H1 (cell line): ENCODE measurements around the gene HPD. TPM values are rescaled to one million over a fixed set of nuclear protein-coding genes. Genes with fewer than 3 reads are reported as not detected.
A peak's percentile ranks its signal among the peaks of the same experiment; 100 is the strongest.

Source experiments
- CTCF ChIA-PET: fragments of 300-600 bp; sonication (Branson Sonifier 250); formaldehyde crosslinking; loops from one replicate; lab custom pipeline; 2021; ENCODE audit not compliant: partially characterized antibody; lab: Charles Lee
- POLR2A ChIA-PET: fragments of 300-600 bp; sonication (Branson Sonifier 250); formaldehyde crosslinking; loops from one replicate; lab custom pipeline; 2021; ENCODE audit warnings: inconsistent platforms; ENCODE audit not compliant: partially characterized antibody; lab: Charles Lee
- DNase-seq, 2 experiments: peaks; one replicate each; pipeline versions ENCODE4 v3.0.0 to v3.0.0-alpha.2; 2010 to 2022; ENCODE audit warnings: low spot score in 2 of 2, low read depth in 1 of 2, mixed read lengths in 1 of 2
- FAIRE-seq: peaks from 2 replicates; lab custom pipeline; 2011; peaks lifted over from hg19 to GRCh38; lab: Jason Lieb, UNC
- H2AFZ ChIP-seq: 2 replicates; pipeline ENCODE4 v1.8.1; 2012; ENCODE audit warnings: low read length, inconsistent platforms
- H2AK5ac ChIP-seq: 2 replicates; pipeline ENCODE4 v1.6.1; 2013; ENCODE audit warnings: low read depth, low read length
- H2BK120ac ChIP-seq: replicated peaks from 2 replicates; pipeline ENCODE3; 2013; ENCODE audit warnings: low read depth, low read length, inconsistent platforms
- H2BK12ac ChIP-seq: 2 replicates; pipeline ENCODE4 v1.6.1; 2013; ENCODE audit warnings: low read depth, low read length
- H2BK15ac ChIP-seq: 2 replicates; pipeline ENCODE4 v1.6.1; 2013; ENCODE audit warnings: low read length
- H2BK20ac ChIP-seq: 2 replicates; pipeline ENCODE4 v1.6.1; 2013; ENCODE audit warnings: low read length
- H2BK5ac ChIP-seq: 2 replicates; pipeline ENCODE4 v1.6.1; 2013; ENCODE audit warnings: low read depth, low read length
- H3K14ac ChIP-seq: 2 replicates; pipeline ENCODE4 v1.6.1; 2013; ENCODE audit warnings: inconsistent platforms; ENCODE audit not compliant: insufficient read length
- H3K18ac ChIP-seq: 2 replicates; pipeline ENCODE4 v1.6.1; 2013; ENCODE audit warnings: low read length; ENCODE audit errors: extremely low read depth
- H3K23ac ChIP-seq: 2 replicates; pipeline ENCODE4 v1.6.1; 2013; ENCODE audit warnings: inconsistent platforms; ENCODE audit not compliant: insufficient read length
- H3K23me2 ChIP-seq: 2 replicates; pipeline ENCODE4 v1.6.1; 2013; ENCODE audit warnings: low read depth, low read length
- H3K27ac ChIP-seq: 2 replicates; pipeline ENCODE4 v1.6.1; 2011; ENCODE audit warnings: low read depth, low read length, inconsistent platforms
- H3K27me3 ChIP-seq, 4 experiments: replicated peaks in 1 of 4; 1 replicate in 1 of 4; 2 replicates in 3 of 4; pipeline versions ENCODE4 v1.6.1 to v1.8.1; 2011 to 2013; ENCODE audit warnings: low read length in 3 of 4, mild to moderate bottlenecking in 3 of 4, inconsistent platforms in 2 of 4, mixed read lengths in 2 of 4, moderate library complexity in 1 of 4; ENCODE audit not compliant: control insufficient read depth in 3 of 4, insufficient read depth in 3 of 4; ENCODE audit errors: extremely low read depth in 1 of 4
- H3K36me3 ChIP-seq, 4 experiments: 2 replicates each; pipeline versions ENCODE4 v1.6.1 to v1.8.1; 2011 to 2013; ENCODE audit warnings: mild to moderate bottlenecking in 4 of 4, low read length in 3 of 4, moderate library complexity in 2 of 4, control low read depth in 1 of 4, inconsistent platforms in 1 of 4; ENCODE audit not compliant: insufficient read depth in 4 of 4, control insufficient read depth in 2 of 4
- H3K4ac ChIP-seq: replicated peaks from 2 replicates; pipeline ENCODE3; 2013; ENCODE audit warnings: low read length, low read depth, mixed read lengths, inconsistent platforms; ENCODE audit not compliant: insufficient read length
- H3K4me1 ChIP-seq, 4 experiments: replicated peaks in 1 of 4; 1 replicate in 1 of 4; 2 replicates in 3 of 4; pipeline versions ENCODE4 v1.6.1 to v1.8.1; 2011 to 2013; ENCODE audit warnings: low read length in 3 of 4, inconsistent platforms in 2 of 4, mixed read lengths in 1 of 4; ENCODE audit not compliant: insufficient read depth in 4 of 4, control insufficient read depth in 3 of 4
- H3K4me2 ChIP-seq, 2 experiments: 2 replicates each; pipeline versions ENCODE4 v1.6.1 to v1.8.1; 2011 to 2013; ENCODE audit warnings: low read depth in 2 of 2, low read length in 2 of 2, control low read depth in 1 of 2, inconsistent platforms in 1 of 2, mild to moderate bottlenecking in 1 of 2; ENCODE audit not compliant: insufficient read depth in 1 of 2
- H3K4me3 ChIP-seq, 4 experiments: fragments of 200-600, 300-600 bp in 1 of 4; sonication (generic), shearing (Covaris generic), sonication (Bioruptor Twin) in 1 of 4; 2 replicates each; pipeline versions ENCODE4 v1.5.1 to v1.8.1; 2011 to 2016; ENCODE audit warnings: low read length in 4 of 4, low read depth in 3 of 4, control low read depth in 2 of 4, inconsistent platforms in 2 of 4, mild to moderate bottlenecking in 2 of 4, mixed read lengths in 1 of 4, moderate library complexity in 1 of 4; ENCODE audit not compliant: insufficient read depth in 2 of 4; ENCODE audit errors: extremely low read depth in 1 of 4
- H3K56ac ChIP-seq: replicated peaks from 2 replicates; pipeline ENCODE3; 2013; ENCODE audit warnings: low read depth, mild to moderate bottlenecking, mixed read lengths, low read length, inconsistent platforms; ENCODE audit not compliant: insufficient read length
- H3K79me1 ChIP-seq: 2 replicates; pipeline ENCODE4 v1.6.1; 2013; ENCODE audit warnings: low read depth, low read length, control low read depth
- H3K79me2 ChIP-seq, 2 experiments: 2 replicates each; pipeline versions ENCODE4 v1.6.1 to v1.8.1; 2012 to 2013; ENCODE audit warnings: low read length in 2 of 2, mild to moderate bottlenecking in 2 of 2, inconsistent platforms in 1 of 2; ENCODE audit not compliant: insufficient read depth in 2 of 2, control insufficient read depth in 1 of 2
- H3K9ac ChIP-seq, 4 experiments: replicated peaks in 1 of 4; 1 replicate in 1 of 4; 2 replicates in 3 of 4; pipeline versions ENCODE4 v1.6.1 to v1.8.1; 2011 to 2013; ENCODE audit warnings: low read depth in 3 of 4, low read length in 3 of 4, control low read depth in 2 of 4, mild to moderate bottlenecking in 2 of 4, moderate library complexity in 2 of 4, inconsistent platforms in 1 of 4; ENCODE audit errors: extremely low read depth in 1 of 4
- H3K9me3 ChIP-seq, 2 experiments: 2 replicates each; pipeline versions ENCODE4 v1.6.1 to v1.8.1; 2012 to 2013; ENCODE audit warnings: mild to moderate bottlenecking in 2 of 2, moderate library complexity in 2 of 2, control low read depth in 1 of 2, inconsistent platforms in 1 of 2, low read depth in 1 of 2, low read length in 1 of 2, mixed read lengths in 1 of 2; ENCODE audit not compliant: insufficient read depth in 2 of 2
- H4K20me1 ChIP-seq, 2 experiments: replicated peaks in 1 of 2; 2 replicates each; pipeline versions ENCODE3 to v1.8.1; 2011 to 2013; ENCODE audit warnings: inconsistent platforms in 2 of 2, low read length in 2 of 2, mild to moderate bottlenecking in 1 of 2; ENCODE audit not compliant: insufficient read depth in 2 of 2, control insufficient read depth in 1 of 2
- H4K5ac ChIP-seq: 2 replicates; pipeline ENCODE4 v1.6.1; 2013; ENCODE audit warnings: low read length, low read depth, mixed read lengths, inconsistent platforms; ENCODE audit not compliant: insufficient read length
- H4K8ac ChIP-seq: 2 replicates; pipeline ENCODE4 v1.8.0; 2013; ENCODE audit warnings: mild to moderate bottlenecking, moderate library complexity, low read length, inconsistent platforms; ENCODE audit not compliant: insufficient read depth; ENCODE audit errors: extremely low read depth
- H4K91ac ChIP-seq: replicated peaks from 2 replicates; pipeline ENCODE3; 2013; ENCODE audit warnings: low read length, mixed read lengths, inconsistent platforms; ENCODE audit not compliant: insufficient read length
- BACH1 ChIP-seq: IDR thresholded peaks from 2 replicates; pipeline ENCODE4 v1.6.1; 2012; ENCODE audit warnings: low read length, improper control_type of control experiment
- CHD1 ChIP-seq: IDR thresholded peaks from 2 replicates; pipeline ENCODE4 v1.6.1; 2012; ENCODE audit warnings: low read depth, low read length, improper control_type of control experiment
- CHD2 ChIP-seq: IDR thresholded peaks from 2 replicates; pipeline ENCODE4 v1.6.1; 2012; ENCODE audit warnings: low read length, improper control_type of control experiment
- EZH2 ChIP-seq: fragments of 200-600 bp; sonication (generic); IDR thresholded peaks from 2 replicates; pipeline ENCODE4 v1.7.1; 2012; ENCODE audit warnings: low read depth, mild to moderate bottlenecking, moderate library complexity, low read length, inconsistent platforms; ENCODE audit not compliant: severe bottlenecking
- HDAC6 ChIP-seq: IDR thresholded peaks from one replicate; pipeline ENCODE4 v1.7.1; 2012; ENCODE audit warnings: low read depth, mild to moderate bottlenecking, inconsistent platforms, low read length, moderate library complexity
- KDM1A ChIP-seq: fragments of 200-600, 300-600 bp; sonication (generic); IDR thresholded peaks from 2 replicates; pipeline ENCODE4 v1.7.1; 2016; ENCODE audit warnings: mild to moderate bottlenecking, low read length, borderline replicate concordance
- KDM4A ChIP-seq: IDR thresholded peaks from one replicate; pipeline ENCODE4 v1.7.1; 2012; ENCODE audit warnings: low read depth, mild to moderate bottlenecking, moderate library complexity, low read length, inconsistent platforms; ENCODE audit not compliant: severe bottlenecking
- NRF1 ChIP-seq: IDR thresholded peaks from 2 replicates; pipeline ENCODE4 v1.6.1; 2011; ENCODE audit warnings: mild to moderate bottlenecking, low read depth, low read length, improper control_type of control experiment
- RNF2 ChIP-seq: fragments of 200-900, 300-1000 bp; sonication (generic); IDR thresholded peaks from 2 replicates; pipeline ENCODE4 v1.7.1; 2016; ENCODE audit warnings: borderline replicate concordance, low read depth, mild to moderate bottlenecking, antibody characterized with exemption, low read length; ENCODE audit not compliant: poor library complexity, severe bottlenecking; ENCODE audit errors: missing control alignments
- WGBS, 2 experiments: shearing (Covaris generic) in 1 of 2; methylation state at CpG; one replicate each; pipeline versions ENCODE4 v1.1.6 to v1.1.7; 2013 to 2015; ENCODE audit warnings: low lambda C conversion rate in 2 of 2, mixed read lengths in 2 of 2, inconsistent platforms in 1 of 2, low coverage in 1 of 2, missing lambda C conversion rate in 1 of 2; ENCODE audit not compliant: insufficient replicate concordance in 2 of 2, insufficient coverage in 1 of 2, insufficient read length in 1 of 2; ENCODE audit errors: extremely low coverage in 1 of 2, missing lambda C conversion rate in 1 of 2; 5-methylcytosine and 5-hydroxymethylcytosine counted together
- polyA plus RNA-seq, 7 experiments: library from polyadenylated mRNA; depleted of rRNA in 3 of 7; stranded (reverse) in 5 of 7; unstranded in 2 of 7; fragments of >200 nt in 5 of 7; fragments of 200-250 nt in 2 of 7; gene quantifications; 1 replicate in 5 of 7; 2 replicates in 1 of 7; 4 replicates in 1 of 7; pipeline versions ENCODE4 v1.2.1 to v1.2.3, GENCODE V29; 2011 to 2013; ENCODE audit warnings: missing spikeins in 2 of 7, mixed read lengths in 2 of 7
- total RNA-seq: library from RNA; stranded (reverse); fragmentation: NEBNext Ultra II Directional; extraction: Animal tissue kit (Norgen Biotek cat#: 25700); gene quantifications from 2 replicates; pipeline ENCODE4 v1.2.1, GENCODE V29; 2021

The HPD gene
- total and polyA plus RNA-seq, 2 of the 8 experiments (the other 6 are each of a cell fraction or from before 2014, with no cell fraction given) = 0.48 to 0.56 TPM

GRCh38 chr12:121802843-121803698, 55.6 kb downstream of the HPD start:
- H3K18ac ChIP-seq = peak overlapping the region; percentile 73
- peak overlapping the region; percentile 44 for H3K14ac ChIP-seq
- TF ChIP-seq CHD2 (no peak; the same call in 1 of the 2 replicates), BACH1 (no peak), KDM4A (peak; percentile 13), RNF2 (no peak), KDM1A (no peak), NRF1 (no peak), EZH2 (no peak), CHD1 (no peak), HDAC6 (no peak)

More at GRCh38 chr12:121802843-121803698, 55.6 kb downstream of the HPD start:
- peak overlapping the region; percentile 71 for H3K56ac ChIP-seq
- H3K9ac ChIP-seq = peak overlapping the region; percentile 64 to 98 (median 92)
- H3K79me2 ChIP-seq = peaks cover 0 to 42% of the 10 kb centered on the region in 2 experiments; a peak in 2 of 4 replicates
- no peak overlapping the region for H2BK120ac ChIP-seq
- peaks cover 0 to 16% (median 1%) of the 10 kb centered on the region in 4 experiments; a peak in 2 of 8 replicates for H3K36me3 ChIP-seq
- H2BK12ac ChIP-seq = no peak overlapping the region; the same call in 1 of the 2 replicates
- H4K91ac ChIP-seq = peak overlapping the region; percentile 92
- H3K9me3 ChIP-seq = no peaks in the 10 kb centered on the region
- H3K4me2 ChIP-seq = peak overlapping the region; percentile 83 to 92
- peak; percentile 81 for FAIRE-seq
- DNase-seq = peak; percentile 70 to 88
- ChIA-PET POLR2A (interaction anchor here (0.6 to 34.9 kb wide), 20 partner anchors 3 to 335 kb away, joined by 3 to 958 read pairs (median 4); partner anchors contain the start of genes MLXIP, PSMD9, RHOF and SETD1B), CTCF (interaction anchor here (1.4 to 12.0 kb wide), 5 partner anchors 7 to 117 kb away, joined by 3 to 363 read pairs (median 8); partner anchors contain the start of genes PSMD9 and RHOF)
- H2AK5ac ChIP-seq = peak overlapping the region; percentile 55; the same call in 1 of the 2 replicates
- peak overlapping the region; percentile 86 for H2BK5ac ChIP-seq
- H4K20me1 ChIP-seq = peaks cover 5% of the 10 kb centered on the region in 2 experiments
- H3K23me2 ChIP-seq = peaks cover 30% of the 10 kb centered on the region
- H2BK20ac ChIP-seq = no peak overlapping the region
- no peak overlapping the region for H2BK15ac ChIP-seq
- peak overlapping the region; percentile 70 to 88 (median 81) for H3K4me3 ChIP-seq
- no peak overlapping the region for H3K23ac ChIP-seq
- H2AFZ ChIP-seq = no peak overlapping the region
- H3K79me1 ChIP-seq = peaks cover 12% of the 10 kb centered on the region
- H3K4me1 ChIP-seq = peaks cover 12 to 28% (median 21%) of the 10 kb centered on the region in 4 experiments
- H4K8ac ChIP-seq = peak overlapping the region; percentile 94
- H4K5ac ChIP-seq = peak overlapping the region; percentile 88
- peak overlapping the region; percentile 14 for H3K4ac ChIP-seq
- H3K27me3 ChIP-seq = no peaks in the 10 kb centered on the region
- peak overlapping the region; percentile 97 for H3K27ac ChIP-seq
- WGBS, 2 experiments = 1% methylated on average over 39 of the region's 65 CpGs; no CpG with 5 or more reads in 1 of the 2 experiments
